Measurements from ENCODE around the gene CLN6. TPM values are rescaled to one million over a fixed set of nuclear protein-coding genes. Genes with fewer than 3 reads are reported as not detected.
A peak's percentile ranks its signal among the peaks of the same experiment; 100 is the strongest.

The CLN6 gene
- polyA plus RNA-seq (ENCODE audit: insufficient read length in 12 of 12): 10 to 100 TPM in 11 of 12 donors, not detected in 1; 13.9 to 38.4 (median 17.9) TPM
- long read RNA-seq, donor 1, transcript CLN6-212 (3 exons, 894 nt): major isoform, 12 of 26 reads
- long read RNA-seq, donor 1, transcript CLN6-201 (7 exons, 2,243 nt): minor isoform, 11 of 26 reads
- long read RNA-seq, donor 1, partial matches to known transcripts: 0 of 26 reads
- long read RNA-seq, donor 1, other reads (novel, unspliced or antisense): 0 of 26 reads
- long read RNA-seq, donor 2, transcript CLN6-201 (7 exons, 2,243 nt): major isoform, 6 of 9 reads
- long read RNA-seq, donor 2, partial matches to known transcripts: 0 of 9 reads
- long read RNA-seq, donor 2, other reads (novel, unspliced or antisense): 0 of 9 reads
- long read RNA-seq, donor 3, partial matches to known transcripts: 0 of 1 reads
- long read RNA-seq, donor 3, other reads (novel, unspliced or antisense): 0 of 1 reads
- long read RNA-seq, donor 4, partial matches to known transcripts: 0 of 4 reads
- long read RNA-seq, donor 4, other reads (novel, unspliced or antisense): 0 of 4 reads
- long read RNA-seq, donor 5, partial matches to known transcripts: 0 of 8 reads
- long read RNA-seq, donor 5, other reads (novel, unspliced or antisense): 0 of 8 reads
- long read RNA-seq, donor 6, partial matches to known transcripts: 0 of 6 reads
- long read RNA-seq, donor 6, other reads (novel, unspliced or antisense): 0 of 6 reads
- long read RNA-seq, donor 7, partial matches to known transcripts: 0 of 6 reads
- long read RNA-seq, donor 7, other reads (novel, unspliced or antisense): 0 of 6 reads
- long read RNA-seq, donor 8, transcript CLN6-201 (7 exons, 2,243 nt): major isoform, 7 of 10 reads
- long read RNA-seq, donor 8, partial matches to known transcripts: 0 of 10 reads
- long read RNA-seq, donor 8, other reads (novel, unspliced or antisense): 0 of 10 reads
- long read RNA-seq, donor 9, partial matches to known transcripts: 0 of 4 reads
- long read RNA-seq, donor 9, other reads (novel, unspliced or antisense): 0 of 4 reads
- long read RNA-seq, donor 10, partial matches to known transcripts: 0 of 6 reads
- long read RNA-seq, donor 10, other reads (novel, unspliced or antisense): 0 of 6 reads
- long read RNA-seq, donor 11, partial matches to known transcripts: 0 of 3 reads
- long read RNA-seq, donor 11, other reads (novel, unspliced or antisense): 0 of 3 reads

DNA sequence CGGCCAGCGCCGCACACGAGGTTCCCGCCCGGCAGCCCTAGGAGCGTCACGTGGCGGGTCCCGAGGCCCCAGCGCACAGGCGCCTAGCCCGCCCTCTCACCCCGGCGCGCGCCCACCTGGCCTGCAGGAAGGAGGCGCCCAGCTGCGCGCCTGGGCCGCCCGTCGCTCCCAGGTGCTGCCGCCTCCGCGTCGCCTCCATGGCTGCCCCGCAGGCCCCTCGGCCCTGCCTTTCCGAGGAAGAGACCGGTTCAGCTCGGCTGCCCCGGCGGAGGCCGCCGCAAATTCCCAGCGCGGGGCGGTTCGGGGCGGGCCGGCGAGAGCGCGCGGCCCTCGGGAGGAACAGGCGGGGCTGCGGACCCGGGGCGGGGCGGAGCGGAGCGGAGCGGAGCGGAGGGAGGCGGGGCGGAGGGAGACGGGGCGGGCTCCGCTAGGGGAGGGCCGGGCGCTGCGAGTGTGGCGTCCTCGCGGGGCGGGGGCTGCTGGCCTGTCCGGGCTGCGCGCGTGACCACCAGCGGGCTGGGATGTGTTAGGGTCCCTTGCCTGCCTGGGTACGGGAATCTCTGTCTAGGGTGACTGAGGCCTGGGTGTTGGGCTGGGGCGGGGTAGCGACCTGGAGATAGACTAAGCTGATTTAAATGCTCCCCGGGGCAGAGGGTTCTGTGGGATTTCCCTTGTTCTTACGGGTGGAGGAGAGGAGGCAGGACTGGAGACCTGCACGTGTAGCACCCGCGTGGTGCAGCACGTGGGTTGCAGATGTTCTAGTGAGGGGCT is at the start of gene CLN6:
Gene CLN6 (minus strand): TSS at position 343 of the 771 bp plus-strand sequence. CDS start 144 bp downstream, at position 199.
- DNase-seq: peak; percentile 71

DNA sequence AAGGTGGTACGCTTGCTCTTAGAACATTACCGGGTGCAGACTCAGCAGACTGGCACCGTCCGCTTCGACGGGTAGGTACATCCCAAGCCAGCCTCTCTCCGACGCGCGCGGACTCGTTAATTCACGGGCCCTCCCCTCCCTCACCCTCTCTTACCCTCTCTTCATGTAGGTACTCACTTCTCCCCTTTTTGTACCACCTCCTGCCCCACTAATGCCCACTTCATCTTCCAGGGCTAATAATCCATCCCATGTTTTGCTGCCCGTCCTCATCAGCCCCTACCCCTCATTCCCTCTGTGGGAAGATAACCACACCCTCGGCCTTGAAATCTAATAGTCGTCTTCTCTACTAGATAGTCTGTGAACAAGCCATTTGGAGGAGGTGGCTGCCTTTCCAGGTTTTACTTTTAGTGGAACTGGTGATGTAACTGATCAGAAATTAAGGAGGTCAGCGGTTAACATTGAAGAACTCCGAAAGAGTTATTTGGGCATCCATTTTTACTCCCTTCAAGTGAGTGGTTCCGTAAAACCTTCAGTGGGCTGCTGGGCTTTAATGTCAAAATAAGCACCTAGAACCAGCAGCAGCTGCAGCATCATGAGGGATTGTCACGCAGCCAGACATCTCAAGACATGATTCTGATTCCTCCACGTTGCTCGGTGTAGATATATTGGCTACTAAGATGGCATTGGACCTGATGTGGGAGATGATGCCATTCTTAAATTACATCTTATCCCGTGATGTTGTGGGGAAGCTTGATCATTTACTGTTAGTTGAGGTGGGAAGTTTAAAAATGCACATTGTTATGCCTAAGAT is 49.3 kb upstream of the CLN6 start:
- DNase-seq: no peak

DNA sequence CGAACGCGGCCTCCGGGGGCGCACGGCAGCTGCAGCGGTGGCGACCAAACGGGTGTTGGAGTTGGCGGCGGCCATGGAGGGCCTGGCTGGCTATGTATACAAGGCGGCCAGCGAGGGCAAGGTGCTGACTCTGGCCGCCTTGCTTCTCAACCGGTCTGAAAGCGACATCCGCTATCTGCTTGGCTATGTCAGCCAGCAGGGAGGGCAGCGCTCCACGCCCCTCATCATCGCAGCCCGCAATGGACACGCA is 48.7 kb upstream of the CLN6 start:
- no peak for DNase-seq

DNA sequence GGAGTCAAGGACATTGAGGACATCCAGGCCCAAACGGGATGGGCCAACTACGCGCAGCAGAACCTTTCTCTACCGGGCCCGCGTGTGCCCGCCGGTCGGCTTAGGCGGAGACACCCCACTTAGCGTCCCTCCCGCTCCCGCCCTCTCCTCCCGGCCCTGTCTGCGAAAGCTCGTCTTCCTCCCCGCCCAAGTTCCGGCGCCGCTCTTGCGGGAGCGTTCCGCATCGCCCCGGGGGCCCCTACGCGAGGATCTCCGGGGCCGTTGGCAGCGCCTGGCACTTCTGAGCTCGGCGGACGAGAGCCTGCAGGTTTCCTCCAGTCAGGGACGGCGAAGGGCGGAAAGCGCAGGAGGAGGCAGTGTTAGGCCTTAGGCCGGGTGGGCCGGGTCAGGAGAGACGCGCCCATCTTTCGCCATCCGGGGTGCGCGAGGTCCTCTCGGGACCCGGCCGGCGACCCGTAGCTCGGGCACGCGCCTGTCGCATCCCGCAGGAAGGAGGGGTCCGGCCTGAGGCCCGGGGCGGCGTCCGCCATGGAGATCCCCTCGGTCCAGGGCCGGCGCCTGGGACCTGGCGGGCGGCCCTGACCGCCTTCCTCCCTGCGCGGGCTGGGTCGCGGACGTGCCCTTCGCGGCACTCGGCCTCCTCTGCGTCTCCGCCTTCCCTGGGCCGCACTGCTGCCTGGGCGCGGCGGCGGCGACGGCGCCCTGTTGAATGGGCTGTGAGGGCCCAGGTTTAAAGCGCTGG is 48.2 kb upstream of the CLN6 start, which contains the start of gene FEM1B:
Gene FEM1B (plus strand): TSS at position 143 of the 742 bp plus-strand sequence. CDS start 673 bp downstream, outside the sequence.
- peak; percentile 94 for DNase-seq

DNA sequence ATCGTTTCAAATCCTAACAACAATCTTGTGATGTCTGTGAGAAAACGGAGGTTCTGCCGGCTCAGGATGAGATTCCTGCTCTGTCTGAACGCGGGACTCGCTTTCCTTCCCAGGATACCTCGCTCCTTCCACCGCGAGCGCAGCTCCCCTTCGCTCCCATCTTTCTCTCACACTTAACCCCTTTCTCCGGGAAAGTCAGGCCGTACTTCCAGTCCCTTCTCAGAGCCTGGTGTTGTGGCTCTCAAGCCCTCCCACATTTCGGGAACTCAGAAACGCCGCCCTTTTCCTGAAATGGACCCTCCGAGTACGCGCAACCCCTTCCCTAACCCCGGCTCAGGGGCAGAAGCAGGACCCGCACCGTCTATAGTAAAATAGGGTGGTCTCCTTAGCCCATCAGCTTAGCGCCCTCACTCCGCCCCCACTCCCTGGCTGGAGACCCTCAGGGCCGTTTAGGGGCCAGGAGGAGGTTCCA is 47.6 kb upstream of the CLN6 start:
- peak; percentile 88 for DNase-seq

DNA sequence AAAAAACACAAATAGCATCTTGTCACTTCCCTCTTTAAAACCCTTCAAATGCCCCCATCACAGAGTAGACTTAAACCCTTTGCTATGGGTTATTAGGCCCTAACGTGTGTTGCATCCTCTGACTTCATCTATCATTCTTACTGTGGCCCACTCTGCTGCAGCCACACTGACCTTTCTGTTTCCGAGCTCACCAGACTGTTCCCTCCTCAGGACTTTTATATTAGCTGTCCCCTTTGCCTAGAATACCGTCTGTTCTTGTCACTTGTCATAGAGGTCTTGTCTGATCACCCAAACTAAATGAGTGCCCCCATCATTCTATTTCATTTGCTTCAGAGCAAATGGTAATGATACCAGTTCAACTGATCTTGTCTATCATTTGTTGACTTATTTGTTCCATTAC is 47.1 kb upstream of the CLN6 start:
- no peak for DNase-seq

DNA sequence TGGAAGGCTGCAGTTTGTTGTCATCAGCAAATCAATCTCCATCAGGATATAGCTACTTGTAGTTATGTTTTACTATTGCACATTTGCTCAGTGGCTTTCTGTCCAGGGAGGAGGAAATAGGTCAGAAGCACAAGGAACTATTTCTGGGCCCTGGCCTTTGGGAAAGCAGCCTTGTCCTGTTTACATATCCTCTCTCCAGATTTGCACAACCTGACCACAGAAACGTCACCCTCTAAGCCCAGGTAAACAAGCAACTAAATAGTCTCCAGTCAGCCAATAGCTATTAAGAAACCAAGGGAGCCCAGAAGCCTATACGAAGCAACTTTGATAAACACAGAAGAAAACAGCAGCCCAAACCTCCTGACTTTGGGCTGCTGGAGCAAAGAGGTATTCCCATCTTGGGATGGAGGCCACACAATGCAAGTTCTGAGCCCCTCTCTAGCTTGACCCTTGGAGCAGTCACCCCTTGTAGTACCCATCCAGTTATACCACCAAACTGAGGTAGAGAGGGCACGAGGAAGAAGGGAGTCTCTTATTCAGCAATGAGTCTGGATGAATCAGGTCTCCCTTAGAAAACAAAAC is 45.7 kb upstream of the CLN6 start:
- DNase-seq: no peak

DNA sequence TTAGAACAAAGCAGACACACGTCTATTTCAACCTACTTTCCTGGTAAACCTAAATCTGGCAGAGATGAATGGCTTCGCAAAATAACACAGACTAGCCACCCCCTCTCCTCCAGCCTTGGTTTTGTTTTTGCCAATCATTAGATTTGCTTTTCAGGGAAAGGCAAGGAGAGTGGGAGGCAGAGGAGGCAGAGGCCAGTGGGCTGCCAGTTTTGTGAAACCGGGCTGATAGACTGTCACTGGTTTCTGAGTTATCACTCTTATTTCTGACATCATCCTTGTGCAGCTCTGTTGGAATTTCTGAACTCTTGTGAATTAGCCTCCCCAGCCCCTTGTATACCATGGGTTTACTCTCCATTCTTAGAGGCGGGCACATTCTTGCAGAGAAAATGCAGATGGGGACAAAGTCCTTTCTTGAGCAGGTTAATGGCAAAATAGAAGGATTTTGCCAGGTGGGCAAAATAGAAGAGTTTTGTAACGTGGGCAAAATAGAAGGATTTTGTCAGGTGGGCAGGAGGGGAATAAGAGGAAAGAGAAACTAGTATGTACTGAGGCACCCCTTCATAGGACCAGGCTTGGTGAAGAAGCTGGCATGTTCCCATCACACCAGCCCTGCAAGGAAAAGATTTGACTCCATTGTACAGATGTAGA is 44.8 kb upstream of the CLN6 start:
- no peak for DNase-seq

DNA sequence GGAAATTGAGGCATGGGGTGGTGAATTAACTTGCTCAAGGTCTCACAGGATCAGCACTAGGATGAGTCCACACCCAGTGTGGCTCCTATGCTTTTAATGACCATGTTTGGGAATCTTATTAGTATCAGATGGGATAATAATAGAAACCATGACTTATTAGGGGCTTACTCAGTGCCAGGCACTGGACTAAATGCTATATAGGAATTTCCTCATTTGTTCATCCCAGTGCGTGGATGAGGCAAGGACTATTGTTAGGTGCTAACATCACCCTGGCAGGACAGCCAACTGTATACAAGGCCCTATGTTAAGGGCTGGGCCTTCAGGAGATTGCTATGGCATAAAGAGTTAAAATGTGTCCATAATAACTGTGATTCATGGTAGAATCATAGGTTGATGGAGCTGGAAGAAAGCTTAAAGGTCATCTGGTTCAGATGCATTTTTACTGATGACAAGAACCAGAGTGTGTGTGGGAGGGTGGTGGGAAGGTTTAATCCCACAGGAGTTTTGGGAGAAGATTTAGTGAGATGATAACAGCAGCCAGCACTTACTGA is 43.3 kb upstream of the CLN6 start:
- DNase-seq: no peak

DNA sequence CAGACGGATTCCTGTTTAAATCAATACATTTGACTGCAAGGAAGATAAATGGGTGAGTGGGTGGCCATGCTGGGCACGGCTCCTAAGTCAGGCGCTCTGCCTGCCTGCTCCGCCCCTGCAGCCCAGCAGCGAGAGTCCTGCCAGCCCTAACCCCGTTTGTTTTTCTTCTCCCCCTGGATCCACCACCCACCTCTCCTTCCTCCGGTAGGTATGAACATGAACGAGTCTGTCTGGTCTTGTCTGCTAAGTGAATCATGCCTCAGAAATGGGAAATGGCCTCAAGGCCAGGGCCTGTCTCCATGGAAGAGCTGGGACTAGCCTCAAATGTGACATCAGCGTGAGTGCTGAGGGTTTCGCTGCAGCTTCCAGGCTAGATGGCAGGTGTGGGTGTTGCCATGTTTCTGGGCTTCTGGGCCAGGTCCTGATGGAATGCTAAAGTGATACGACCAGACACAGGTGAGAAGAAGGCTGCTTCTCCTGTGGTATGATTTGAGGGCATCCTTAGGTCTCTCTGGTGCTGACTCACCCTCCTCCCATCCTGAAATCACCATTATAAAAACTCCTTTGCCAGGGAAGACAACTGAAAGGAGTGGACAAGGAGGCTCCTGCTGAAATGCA is 42.4 kb upstream of the CLN6 start:
- no peak for DNase-seq

DNA sequence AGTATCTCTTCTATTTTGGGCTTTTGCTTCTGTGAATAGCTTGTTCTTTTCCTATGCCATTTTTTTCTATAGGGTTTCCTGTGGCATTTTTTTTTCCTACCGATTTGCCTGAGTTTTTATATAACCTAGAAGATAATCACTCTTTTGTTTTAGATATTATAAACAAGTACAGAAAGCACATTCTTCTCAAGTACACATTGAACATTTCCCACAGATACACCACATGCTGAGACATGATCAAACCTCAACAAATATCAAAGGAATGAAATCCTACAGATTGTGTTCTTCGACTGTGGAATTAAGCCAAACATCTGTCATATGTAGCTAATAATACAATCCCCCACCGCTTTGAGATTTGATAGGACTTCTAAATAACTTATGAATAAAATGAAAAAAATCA is 38.9 kb upstream of the CLN6 start:
- no peak for DNase-seq

DNA sequence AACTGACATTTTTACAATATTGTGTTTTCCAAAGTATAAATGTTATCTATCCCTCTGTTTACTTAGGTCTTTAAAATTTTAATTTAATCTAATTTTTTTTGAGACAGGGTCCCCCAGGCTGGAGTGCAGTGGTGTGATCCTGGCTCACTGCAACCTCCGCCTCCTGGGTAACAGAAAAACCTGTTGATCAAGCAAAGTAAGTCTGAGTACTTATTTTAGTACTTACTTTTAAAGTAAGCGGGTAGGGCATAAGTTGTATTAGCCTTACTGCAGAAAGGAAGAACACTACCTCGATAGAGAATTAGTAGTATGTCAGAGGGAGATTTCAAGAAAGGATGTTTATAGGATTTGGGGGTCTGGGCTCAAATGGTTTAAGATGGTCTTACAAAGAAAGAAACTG is 36.1 kb upstream of the CLN6 start:
- DNase-seq: no peak

DNA sequence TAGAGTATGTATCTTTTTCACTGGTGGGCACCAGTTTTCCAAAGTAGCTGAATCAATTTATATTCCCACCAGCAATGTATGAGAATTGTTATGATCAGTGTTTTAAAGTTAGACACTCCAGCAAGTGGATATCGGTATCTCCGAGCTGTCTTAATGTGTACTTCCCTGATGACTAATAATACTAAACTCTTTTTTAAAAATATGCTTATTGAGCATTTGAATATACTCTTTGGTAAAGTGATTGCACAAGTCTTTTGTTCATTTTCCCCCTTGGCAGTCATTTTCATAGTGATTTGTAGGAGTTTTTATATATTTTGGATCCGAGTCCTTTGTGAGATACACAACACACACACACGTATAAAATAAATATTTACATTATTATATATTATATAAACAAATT is 35.6 kb upstream of the CLN6 start:
- no peak for DNase-seq

DNA sequence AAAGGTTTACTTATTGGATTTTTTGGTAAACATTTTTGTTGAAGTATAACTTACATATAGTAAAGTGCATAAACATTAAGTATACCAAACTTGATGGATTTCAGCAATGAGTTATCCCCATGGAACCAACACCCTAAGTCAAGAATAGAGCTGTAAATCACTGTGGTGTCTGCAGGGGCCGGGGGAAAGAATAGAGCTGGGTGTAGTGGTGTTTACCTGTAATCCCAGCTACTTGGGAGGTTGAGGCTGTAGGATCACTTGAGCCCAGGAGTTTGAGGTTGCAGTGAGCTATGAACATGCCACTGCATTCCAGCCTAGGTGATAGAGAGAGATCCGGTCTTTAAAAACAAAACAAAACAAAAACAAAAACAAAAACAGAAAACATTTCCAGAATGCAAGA is 34.8 kb upstream of the CLN6 start:
- no peak for DNase-seq

DNA sequence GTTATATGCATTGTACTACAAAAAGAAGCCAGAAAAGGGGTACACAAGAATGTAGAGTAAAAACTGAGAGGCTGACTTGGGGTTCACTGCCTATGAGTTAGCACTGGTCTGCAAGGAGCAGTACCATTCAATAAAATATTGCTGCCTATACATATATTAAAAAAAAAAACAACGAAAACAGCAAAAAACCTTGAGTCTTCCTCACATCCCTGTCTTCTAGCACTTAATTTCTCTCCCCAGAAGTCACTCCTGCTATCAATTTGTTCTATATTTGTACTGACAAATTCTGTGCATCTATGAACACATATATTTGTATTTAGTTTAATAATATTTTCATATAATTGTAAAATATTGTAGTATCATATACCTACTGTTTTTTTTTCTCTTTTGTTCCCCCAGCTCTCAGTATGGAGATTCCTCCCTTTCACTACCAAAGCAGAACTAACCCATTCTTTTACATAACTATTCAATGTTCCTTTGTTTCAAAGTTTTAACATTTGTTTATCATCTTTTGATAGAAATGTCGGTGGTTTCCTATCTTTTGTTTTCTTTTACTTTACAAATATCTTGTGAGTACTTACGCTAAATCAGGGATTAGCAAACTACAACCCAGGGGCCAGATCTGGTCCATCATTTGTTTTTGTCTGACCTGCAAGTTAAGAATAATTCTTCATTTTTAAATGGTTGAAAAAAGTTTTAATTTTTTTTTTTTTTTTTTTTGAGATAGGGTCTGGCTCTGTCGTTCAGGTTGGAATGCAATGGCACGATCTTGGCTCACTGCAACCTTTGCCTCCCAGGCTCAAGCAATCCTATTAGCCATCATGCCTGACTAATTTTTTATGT is 33.2 kb upstream of the CLN6 start:
- DNase-seq: no peak

DNA sequence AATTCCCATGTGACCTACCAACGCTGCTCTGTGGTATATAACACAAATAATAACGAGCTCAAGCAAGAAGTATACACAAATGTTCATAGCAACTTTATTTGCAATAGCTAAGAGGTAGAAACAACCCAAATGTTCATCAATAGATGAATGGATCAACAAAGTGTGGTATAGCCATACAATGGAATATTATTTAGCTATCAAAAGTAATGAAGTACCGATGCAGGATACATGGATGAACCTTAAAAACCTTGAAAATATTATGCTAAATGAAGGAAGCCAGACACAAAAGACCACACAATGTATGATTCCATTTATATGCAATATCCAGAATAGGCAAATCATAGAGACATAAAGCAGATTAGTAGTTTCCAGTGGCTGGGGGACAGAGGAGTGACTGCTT is 32.5 kb upstream of the CLN6 start:
- no peak for DNase-seq

DNA sequence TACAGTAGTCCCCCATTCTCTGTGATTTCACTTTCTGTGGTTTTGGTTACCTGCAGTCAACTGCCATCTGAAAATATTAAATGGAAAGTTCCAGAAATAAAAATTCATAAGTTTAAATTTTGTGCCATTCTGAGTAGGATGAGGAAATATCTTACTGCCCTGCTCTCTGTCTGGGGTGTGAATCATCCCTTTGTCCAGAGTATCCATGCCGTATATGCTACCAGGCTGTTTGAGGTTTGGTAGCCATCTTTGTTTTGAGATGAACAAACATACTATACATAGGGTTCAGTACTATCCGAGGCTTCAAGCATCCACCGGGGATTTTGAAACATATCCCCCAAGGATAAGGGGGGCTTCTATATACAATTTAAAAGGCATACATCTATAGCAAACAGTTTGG is 31.7 kb upstream of the CLN6 start:
- no peak for DNase-seq
